GM18499 (cell line): ENCODE measurements around the gene STAT1.
"Not testable (repeated sequence)": the region's sequence is repeated elsewhere in the genome, so short reads cannot be mapped to it uniquely, and the experiment has no call there.

Source experiments
- ATAC-seq: cut with Tn5 transposase; IDR thresholded peaks from one replicate; pipeline ENCODE4 v1.9.1; 2021; ENCODE audit warnings: moderate number of reproducible peaks; ENCODE audit not compliant: insufficient read depth, unreplicated experiment

The STAT1 gene

DNA sequence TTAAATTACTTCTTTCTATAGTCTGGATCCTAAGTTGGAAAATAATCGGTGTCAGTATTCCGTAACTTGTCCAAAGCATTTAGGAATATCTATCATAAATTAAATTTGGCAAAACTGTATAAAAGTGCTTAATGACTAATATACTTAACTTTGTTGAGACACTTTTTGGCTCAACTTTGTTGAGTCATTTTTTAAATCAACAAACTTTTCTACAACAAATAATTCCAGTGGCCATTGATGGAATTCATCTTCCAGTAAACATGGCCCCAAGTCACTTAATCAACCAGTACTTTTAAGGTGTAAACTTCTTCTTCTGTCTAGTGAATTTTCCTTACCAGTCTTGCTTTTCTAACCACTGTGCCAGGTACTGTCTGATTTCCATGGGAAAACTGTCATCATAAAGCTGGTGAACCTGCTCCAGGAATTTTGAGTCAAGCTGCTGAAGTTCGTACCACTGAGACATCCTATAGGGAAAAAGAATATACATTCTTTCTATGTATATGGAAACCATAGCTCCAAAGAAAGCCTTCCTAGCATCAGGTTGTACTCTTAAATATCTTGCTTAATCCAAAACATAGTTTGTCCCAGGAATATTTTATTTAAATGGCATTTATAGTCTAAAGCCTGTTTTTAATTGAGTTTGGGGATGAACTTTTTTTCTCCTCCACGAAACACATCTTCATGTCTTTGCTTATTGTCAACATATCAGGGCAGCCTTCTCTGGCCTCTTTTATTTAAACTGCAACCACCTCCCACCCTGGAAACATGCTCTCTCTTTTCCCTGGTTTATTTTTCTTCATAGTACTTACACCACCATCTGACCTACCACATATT, 4.2 kb downstream of the STAT1 start:
- ATAC-seq = no peak

DNA sequence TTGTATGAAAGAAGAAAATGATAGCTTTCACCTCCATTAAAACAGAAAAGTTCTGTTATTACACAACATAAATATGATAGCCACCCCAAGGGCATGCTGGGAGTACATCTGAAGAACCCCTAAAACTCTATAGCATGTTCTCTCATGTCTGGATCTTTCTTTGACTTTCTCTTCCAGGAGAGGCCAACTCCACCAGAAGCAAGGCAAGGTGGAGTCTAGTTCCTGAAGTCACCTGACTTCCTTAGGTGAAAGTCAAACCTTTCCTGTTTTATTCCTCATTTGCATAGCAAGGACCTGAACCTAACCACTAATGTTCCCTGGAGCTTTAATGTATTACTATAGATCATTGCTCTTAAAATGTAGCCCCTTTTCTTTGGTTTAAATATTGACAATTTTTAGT, 5.7 kb downstream of the STAT1 start:
- no peak for ATAC-seq

DNA sequence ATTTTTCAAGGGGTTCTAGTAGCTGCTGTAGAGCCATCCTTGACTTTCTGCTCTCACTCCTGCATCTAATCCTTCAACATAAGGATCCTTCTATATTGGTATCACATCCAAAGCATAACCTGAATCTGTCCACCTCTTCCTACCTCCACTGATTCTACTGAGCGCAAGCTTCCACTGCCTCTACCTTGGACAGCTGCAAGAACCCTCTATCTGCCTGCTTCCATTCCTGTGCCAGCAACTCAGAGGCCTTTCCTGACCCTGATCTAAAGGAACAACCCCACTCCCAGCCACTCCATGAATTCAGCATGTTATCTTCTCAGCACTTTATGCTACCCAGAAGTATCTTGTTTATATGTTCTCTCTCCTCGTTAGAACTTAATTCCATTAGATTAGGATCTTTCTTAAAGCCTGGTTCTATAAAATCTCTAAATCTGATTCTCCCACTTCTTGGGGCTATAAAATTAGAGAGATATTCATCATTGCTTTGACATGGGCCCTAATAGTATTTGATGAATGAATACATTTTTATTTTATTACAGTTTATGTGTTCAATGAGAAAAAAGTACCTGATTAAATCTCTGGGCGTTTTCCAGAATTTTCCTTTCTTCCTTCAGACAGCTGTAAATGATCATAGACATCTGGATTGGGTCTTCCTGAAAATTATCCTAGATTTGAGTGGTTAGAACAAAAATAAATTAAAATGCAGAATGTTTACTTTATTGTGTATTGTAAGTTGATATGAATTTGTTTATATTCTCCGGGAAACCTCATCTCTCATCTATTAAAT, 6.8 kb downstream of the STAT1 start:
- ATAC-seq = no peak

DNA sequence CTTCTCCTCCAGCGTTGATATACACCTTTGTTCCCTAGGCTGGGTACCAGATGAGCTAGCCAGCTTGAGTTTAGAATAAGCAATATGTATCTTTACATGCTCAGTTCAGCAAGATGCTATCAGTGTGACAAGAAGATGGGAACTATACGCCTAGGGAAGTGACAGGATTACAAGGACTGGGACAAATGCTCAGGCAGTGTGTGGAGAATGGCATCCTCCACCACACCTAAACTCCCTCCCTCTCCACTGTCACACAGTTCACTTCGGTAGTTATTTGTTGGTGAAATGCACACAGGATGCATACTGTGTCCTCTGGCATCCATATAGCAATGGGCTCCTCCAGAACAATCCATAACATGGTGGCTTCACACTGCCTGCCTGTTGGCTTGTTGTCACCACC, 7.7 kb downstream of the STAT1 start:
- no peak for ATAC-seq

DNA sequence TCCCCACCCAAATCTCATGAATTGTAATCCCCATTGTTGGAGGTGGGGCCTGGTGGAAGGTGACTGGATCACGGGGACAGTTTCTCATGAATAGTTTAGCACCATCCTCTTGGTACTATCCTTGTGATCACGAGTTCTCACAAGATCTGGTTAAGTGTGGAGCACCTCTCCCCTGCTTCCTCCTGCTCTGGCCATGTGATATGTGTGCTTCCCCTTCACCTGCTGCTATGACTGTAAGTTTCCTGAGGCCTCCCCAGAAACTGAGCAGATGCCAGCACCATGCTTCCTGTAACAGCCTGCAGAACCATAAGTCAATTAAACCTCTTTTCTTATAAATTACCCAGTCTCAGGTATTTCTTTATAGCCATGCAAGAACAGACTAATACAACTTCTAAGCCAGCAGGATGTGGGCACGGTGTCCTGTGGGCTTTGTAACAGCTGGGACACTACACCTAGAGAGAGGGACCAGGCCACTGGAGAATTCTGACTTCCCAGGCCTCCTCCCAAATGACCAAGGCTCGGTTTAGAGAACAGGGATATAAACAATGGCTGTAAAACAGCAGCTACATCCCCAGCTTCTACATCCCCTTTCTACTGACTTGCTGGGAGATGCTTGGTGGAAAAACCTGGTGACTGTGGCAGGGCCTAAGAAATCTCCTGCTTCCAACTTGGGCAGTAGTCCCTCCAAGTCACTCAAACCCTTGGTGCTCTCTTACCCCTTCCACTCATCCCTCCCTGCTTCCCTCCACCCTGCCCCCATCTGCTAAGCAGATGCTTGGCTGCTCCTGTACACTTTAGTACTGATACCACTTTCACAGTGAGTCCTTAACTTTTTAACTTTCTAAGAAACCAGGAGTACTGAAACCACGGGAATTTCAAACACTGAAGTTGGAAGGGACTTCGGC, 10.3 kb downstream of the STAT1 start:
- no peak for ATAC-seq

DNA sequence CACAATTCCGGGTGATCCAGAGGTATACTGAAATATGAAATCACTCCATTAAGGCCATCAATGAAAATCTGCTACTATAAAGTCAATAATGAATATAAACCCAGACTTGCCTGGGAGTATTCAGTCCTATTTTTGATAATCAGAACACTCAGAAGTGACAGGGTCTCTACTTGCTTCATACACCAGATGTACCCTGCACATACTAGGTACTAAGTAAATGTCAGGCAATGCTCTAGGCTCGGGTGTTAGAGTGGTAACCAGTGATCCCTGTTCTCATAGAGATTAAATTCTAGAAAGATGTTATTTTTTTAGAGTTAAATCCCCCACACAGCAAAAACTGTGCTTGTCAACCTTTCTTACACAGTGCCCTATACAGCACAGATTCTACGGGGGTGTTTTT, 12.3 kb downstream of the STAT1 start:
- no peak for ATAC-seq

DNA sequence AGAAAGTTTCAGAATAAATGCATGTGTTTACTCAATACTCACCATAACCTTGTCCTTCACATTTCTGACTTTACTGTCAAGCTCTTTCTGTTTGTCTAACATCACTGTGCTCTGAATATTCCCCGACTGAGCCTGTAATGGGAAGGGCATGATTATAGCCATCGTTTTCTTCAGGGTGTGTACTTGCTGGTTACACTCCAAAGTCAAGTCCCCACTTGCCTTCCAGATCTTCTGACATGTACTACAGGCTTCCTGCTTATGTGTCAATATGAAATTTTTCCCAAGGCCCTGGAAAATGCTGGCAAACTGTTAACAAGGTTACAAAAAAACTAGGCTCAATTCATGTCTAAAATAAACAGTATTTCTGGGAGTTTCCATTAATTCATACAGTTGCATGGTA, 12.9 kb downstream of the STAT1 start:
- no peak for ATAC-seq

DNA sequence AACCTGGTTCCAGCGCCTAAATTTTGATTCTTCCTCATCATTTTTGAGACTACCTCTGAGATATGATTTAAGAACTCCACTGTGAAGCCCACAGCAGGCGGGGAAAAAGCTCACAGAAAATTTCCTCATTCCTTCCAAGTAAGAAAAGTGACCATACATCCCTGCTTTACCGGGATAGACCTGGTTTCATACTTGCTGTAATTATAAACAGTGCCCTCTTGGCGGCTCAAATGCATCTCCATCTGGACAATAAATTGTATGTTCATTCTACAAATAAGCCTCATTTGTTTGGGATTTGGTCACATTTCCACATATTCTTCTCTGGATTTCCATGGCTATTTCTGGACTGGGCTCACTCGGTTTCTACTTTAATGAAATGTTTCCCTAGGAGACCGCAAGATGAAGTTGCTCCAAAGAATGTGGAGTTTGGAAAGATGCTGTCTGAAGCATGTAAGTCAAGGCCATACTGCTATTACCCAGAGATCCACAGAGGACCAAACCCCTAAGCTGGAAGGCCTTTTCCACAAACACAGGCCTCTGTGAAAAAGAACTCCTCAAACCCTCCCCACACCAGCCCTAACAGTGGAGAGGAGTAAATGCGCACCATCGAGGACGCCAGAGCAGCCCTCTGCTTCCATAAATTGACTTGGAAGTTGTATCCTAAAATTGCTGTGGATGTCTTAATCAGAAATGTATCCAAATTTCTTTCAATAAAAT, 13.9 kb downstream of the STAT1 start:
- no peak for ATAC-seq

DNA sequence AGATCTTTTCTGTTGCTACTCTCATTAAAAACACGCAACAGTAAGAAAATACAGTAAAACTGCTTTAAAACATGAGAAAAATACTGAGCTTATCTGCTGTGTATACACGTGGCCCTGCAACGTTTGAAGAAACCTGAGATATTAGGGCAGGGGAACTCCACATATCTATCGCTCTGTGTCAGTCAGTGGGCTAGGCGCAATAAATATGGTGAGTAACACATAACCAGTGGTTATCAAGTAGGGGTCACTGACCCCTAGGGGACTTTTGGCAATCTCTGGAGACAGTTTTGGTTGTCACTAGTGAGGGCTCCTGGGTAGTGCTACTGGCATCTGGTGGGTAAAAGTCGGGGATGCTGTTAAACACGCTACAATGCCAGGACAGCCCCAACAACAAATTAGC, 14.9 kb downstream of the STAT1 start:
- ATAC-seq = no peak

DNA sequence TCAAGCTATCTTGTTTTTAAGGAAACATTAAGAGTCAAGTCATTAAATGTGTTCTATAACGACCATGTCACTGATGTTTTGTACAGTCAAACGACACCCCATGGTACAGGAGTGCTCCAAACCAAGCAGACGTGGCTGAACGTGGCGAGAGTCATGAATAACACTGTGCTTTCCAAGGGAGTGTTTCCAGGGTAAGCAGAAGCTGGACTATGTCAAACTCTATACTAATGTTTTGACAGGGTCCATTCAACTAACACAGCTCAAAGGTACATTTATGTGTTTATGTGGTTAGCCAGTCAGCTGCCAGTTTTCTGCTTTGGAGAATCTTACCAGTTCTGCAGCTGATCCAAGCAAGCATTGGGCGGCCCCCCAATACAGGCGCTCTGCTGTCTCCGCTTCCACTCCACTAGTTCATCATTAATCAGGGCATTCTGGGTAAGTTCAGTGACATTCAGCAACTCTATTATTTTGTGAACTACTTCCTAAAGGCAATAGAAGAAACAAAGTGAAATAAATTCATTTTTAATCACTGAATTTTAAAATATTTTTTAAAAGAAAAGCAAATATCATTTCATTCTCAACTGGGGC, 16.4 kb downstream of the STAT1 start:
- ATAC-seq = no peak

DNA sequence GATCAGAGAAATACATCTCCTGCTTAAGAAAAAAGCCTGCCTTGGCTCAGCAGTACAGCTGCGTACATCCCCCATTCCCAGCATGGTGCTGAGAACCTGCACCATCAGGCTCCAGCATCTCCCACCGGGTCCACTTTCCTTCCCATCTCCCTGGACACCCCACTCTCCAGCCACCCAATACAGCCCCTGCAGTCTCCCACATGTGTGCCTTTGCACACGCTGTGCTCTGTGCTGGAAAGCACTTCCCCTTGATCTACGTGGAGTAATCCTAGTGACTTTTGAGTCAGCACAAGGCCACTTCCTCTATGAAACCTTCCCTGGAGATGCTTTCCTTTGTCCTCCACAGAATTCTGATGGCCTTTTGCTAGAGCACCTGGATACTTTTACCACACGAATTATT, 17.0 kb downstream of the STAT1 start:
- ATAC-seq = no peak

DNA sequence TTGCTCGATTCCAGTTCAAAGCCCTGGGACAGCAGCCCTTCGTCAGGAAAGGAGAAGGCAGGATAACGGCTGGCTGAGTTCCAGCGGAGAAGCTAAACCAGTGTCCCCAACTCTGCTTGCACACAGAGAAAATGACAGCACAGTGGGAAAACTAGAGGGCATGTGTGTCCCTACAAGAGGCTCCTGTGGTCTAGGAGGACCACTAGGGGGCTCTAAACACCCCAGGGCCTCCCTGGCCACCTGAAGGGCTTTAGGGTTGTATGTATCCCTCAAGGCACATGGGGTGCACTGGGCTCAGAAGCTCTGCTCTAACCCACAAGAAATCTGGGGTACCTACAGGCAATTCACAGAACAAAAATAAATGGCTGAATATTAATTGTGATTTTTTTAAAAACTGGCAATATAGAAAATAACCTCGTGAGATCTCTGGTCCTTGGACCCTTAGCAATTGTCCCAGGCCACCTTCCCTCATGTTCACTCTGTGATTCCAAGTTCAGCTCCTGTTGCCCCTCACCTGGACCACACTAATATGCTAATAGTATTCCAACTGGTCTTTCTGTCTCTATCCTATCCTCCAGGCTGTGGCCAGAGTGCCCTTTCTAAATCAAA, 17.5 kb downstream of the STAT1 start:
- ATAC-seq = no peak

DNA sequence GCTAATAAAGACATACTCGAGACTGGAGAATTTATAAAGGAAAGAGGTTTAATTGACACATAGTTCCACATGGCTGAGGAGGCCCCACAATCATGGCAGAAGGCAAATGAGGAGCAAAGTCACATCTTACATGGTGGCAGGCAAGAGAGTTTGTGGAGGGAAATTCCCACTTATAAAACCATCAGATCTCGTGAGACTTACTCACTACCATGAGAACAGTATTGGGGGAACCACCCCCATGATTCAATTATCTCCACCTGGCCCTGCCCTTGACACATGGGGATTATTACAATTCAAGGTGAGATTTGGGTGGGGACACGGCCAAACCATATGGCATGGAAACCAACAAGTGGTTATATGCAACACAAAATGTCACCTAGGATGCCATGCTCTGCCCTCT, 18.7 kb downstream of the STAT1 start:
- not testable (repeated sequence) for ATAC-seq

DNA sequence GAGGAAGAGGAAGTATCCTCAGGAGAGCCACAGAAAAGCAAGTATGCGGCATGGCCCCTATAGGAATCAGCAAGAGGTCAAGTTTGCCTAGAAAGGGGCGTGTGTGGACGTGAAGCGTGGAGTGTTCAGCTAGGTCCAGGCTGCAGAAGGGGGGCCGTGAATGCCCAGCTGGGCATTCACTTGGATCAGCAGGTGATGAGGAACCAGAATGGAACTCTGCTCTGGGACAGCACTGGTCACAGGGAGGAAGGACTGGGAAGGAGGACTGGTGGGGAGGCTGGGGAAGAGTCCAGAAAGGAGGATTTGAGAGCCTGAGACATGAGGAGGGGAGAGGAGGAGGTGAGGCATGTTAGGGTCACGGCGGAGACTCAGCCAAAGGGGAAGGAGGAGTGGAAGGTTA, 19.8 kb downstream of the STAT1 start:
- no peak for ATAC-seq

DNA sequence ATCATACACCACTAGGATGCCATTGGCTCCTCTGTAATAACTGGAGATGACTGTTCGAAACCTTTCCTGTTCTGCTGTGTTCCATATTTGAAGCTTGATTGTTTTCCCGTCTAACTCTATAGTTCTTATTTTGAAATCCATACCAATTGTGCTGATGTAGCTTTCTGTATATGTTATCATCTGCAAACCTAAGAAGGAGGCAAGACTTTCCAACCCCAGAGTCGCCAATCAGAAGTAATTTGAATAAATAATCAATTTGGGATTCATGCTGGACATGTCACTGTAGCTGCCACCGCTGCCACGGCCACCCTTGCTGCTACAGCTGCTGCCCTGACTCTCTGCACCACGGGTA, 20.7 kb downstream of the STAT1 start:
- ATAC-seq = no peak

DNA sequence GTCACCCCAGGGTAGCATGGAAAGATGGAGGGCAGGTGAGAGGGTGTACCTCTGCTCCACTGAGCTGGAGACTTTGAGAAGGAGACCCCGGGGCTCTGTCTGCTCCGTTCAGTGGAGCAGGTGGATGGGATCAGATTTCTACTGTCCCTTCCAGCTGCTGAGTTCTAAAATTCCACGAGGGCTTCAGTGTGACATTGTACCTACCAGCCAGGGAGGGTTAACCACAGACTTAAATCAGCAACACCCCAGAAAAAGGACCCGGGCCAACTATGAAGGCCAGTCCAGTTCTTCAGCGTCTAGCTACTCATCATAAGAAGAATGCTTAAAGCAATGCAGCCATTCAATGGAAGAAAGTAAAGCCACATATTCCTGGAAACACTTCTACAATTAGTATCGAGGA, 23.8 kb downstream of the STAT1 start:
- no peak for ATAC-seq

DNA sequence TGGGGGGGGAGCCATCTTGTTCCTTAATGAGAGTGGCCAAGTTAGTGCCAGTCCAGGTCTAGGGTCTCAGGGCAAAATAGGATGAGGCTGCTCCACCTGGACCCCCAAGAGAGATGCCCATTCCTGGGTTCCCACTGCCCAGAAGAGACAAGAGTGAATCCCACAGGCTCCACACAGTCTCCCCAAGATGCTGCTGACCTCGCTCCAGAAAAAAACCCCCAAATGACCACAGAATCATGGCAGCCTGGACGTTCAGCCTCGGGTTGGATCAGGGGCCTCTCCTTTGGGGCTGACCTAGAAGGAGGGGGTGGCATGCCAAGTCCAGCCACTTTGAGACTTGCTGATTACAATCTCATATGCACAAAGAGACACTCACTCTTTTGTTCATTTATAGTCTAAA, 25.1 kb downstream of the STAT1 start:
- ATAC-seq = no peak

DNA sequence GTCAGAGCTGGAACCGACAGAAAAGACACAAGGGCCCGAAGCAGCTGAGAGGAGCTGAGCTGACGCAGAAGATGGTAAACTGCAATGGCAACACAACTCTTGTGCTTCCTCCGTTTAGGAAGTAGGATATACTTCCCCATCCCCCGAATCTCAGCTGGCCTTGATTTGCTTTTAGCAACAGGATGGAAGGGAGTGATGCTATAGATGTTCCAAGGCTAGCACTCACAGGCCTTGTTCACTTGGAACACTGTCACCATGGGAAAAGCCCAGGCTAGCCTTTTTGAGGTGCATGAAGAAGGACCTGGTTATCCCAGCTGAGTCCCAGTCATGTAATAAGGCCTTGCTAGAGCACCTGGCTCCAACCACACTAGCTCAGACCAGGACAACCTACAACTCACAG, 26.0 kb downstream of the STAT1 start:
- ATAC-seq = no peak

DNA sequence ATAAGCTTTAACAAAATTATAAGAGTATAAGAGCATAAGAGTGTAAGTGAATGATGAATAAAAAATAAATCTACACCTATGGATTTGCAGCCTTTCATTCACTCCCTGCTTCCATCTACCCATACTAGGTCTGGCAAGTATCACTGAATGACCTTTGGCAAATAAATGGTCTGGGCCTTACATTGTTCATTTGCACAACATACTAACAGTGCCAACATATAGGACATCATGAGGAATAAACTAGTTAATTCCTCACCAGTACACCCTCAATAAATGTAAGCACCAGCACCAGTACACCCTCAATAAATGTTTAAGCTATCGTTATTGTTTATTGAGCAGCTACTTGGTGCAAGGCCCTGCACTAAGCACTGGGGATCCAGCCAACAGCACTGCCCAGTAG, 26.9 kb downstream of the STAT1 start:
- ATAC-seq = no peak
